NAMALWA (cell line): ENCODE data around the gene FUCA1.
"Not testable (repeated sequence)": the region's sequence is repeated elsewhere in the genome, so short reads cannot be mapped to it uniquely, and the experiment has no call there.

Experiments
- DNase-seq: peaks from one replicate; pipeline ENCODE4 v3.0.0-alpha.2; 2015; ENCODE audit warnings: low spot score

FUCA1 gene

GRCh38 chr1:23837908-23838307, 30.2 kb downstream of the FUCA1 start:
- no peak for DNase-seq

- DNase-seq: no peak
Observed at GRCh38 chr1:23836037-23836436, 32.1 kb downstream of the FUCA1 start.

- DNase-seq: not testable (repeated sequence)
Observed at GRCh38 chr1:23834156-23834555, 33.9 kb downstream of the FUCA1 start.

- no peak for DNase-seq
Observed at GRCh38 chr1:23827717-23828116, 40.4 kb downstream of the FUCA1 start.

- not testable (repeated sequence) for DNase-seq
Observed at GRCh38 chr1:23826590-23826989, 41.5 kb downstream of the FUCA1 start.

GRCh38 chr1:23825762-23826522, 42.1 kb downstream of the FUCA1 start:
- no peak for DNase-seq

- DNase-seq: peak; percentile 92
Observed at GRCh38 chr1:23825076-23825761, 42.9 kb downstream of the FUCA1 start, which contains the start of gene HMGCL. TSS of gene HMGCL (minus strand) at chr1:23825429. CDS start at chr1:23825415, 14 bp downstream.

GRCh38 chr1:23824711-23825075, 43.4 kb downstream of the FUCA1 start:
- no peak for DNase-seq

GRCh38 chr1:23823767-23824166, 44.3 kb downstream of the FUCA1 start:
- no peak for DNase-seq

- no peak for DNase-seq
Observed at GRCh38 chr1:23817633-23818032, 50.5 kb downstream of the FUCA1 start.

- no peak for DNase-seq
Observed at GRCh38 chr1:23816906-23817305, 51.2 kb downstream of the FUCA1 start.

GRCh38 chr1:23816361-23816760, 51.7 kb downstream of the FUCA1 start:
- DNase-seq: no peak

GRCh38 chr1:23814016-23814415, 54.1 kb downstream of the FUCA1 start:
- no peak for DNase-seq

GRCh38 chr1:23810818-23811540, 57.1 kb downstream of the FUCA1 start:
- peak; percentile 85 for DNase-seq

GRCh38 chr1:23809751-23810171, 58.3 kb downstream of the FUCA1 start:
- peak; percentile 92 for DNase-seq

GRCh38 chr1:23807453-23807852, 60.6 kb downstream of the FUCA1 start:
- no peak for DNase-seq

GRCh38 chr1:23806280-23806679, 61.8 kb downstream of the FUCA1 start:
- DNase-seq: no peak

- DNase-seq: no peak
Observed at GRCh38 chr1:23805025-23805424, 63.1 kb downstream of the FUCA1 start.

GRCh38 chr1:23804183-23804835, 63.8 kb downstream of the FUCA1 start:
- peak; percentile 51 for DNase-seq

GRCh38 chr1:23803674-23804073, 64.4 kb downstream of the FUCA1 start:
- DNase-seq: no peak

- not testable (repeated sequence) for DNase-seq
Observed at GRCh38 chr1:23802809-23803342, 65.2 kb downstream of the FUCA1 start.

- DNase-seq: no peak
Observed at GRCh38 chr1:23801876-23802275, 66.2 kb downstream of the FUCA1 start.
